Hepatocyte (in vitro differentiated cells): ENCODE results near the gene ZMAT5.

ENCODE experiments used
- EZH2 ChIP-seq: fragments of 200-600 bp; sonication (generic); IDR thresholded peaks from 2 replicates; pipeline ENCODE4 v1.6.1; 2016; ENCODE audit warnings: antibody characterized with exemption, mild to moderate bottlenecking, borderline replicate concordance
- EZH2phosphoT487 ChIP-seq: fragments of 200-600 bp; sonication (generic); IDR thresholded peaks from one replicate; pipeline ENCODE4 v1.6.1; 2018; ENCODE audit warnings: antibody characterized with exemption, mild to moderate bottlenecking, low read depth, moderate library complexity; ENCODE audit not compliant: unreplicated experiment, severe bottlenecking
- TF ChIP-seq, protein P1 (sequence below): fragments of 200-600 bp; sonication (generic); IDR thresholded peaks from 2 replicates; pipeline ENCODE4 v1.5.1; 2016; ENCODE audit warnings: antibody characterized with exemption, mild to moderate bottlenecking; ENCODE audit not compliant: poor library complexity

DNA sequence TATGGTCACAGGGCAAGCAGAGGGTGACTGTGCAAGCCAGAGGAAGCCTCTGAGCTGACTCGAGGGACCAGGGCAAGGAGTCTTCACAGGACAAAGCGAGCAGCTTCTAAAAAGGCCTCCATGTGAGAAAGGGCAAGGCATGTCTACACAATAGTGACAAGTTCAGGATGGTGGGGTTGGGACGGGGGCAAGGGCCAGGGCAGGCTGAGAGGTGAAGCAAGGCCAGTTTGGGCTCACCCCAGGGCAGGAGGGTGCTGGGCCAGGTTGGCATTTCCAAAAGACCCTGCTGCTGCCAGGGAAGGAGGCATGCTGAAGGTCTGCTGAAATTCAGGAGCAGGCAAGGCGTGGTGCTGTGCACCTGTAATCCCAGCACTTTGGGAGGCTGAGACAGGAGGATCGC, 59.3 kb downstream of the ZMAT5 start:
- TF ChIP-seq, protein P1, sequence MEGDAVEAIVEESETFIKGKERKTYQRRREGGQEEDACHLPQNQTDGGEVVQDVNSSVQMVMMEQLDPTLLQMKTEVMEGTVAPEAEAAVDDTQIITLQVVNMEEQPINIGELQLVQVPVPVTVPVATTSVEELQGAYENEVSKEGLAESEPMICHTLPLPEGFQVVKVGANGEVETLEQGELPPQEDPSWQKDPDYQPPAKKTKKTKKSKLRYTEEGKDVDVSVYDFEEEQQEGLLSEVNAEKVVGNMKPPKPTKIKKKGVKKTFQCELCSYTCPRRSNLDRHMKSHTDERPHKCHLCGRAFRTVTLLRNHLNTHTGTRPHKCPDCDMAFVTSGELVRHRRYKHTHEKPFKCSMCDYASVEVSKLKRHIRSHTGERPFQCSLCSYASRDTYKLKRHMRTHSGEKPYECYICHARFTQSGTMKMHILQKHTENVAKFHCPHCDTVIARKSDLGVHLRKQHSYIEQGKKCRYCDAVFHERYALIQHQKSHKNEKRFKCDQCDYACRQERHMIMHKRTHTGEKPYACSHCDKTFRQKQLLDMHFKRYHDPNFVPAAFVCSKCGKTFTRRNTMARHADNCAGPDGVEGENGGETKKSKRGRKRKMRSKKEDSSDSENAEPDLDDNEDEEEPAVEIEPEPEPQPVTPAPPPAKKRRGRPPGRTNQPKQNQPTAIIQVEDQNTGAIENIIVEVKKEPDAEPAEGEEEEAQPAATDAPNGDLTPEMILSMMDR, result no peak
- TF ChIP-seq EZH2 (no peak), EZH2phosphoT487 (no peak)
